Thymus (tissue), 14 donors: ENCODE data around the gene GIPC1. TPM values are rescaled to one million over a fixed set of nuclear protein-coding genes. Genes with fewer than 3 reads are reported as not detected.
"Not testable (repeated sequence)": the region's sequence is repeated elsewhere in the genome, so short reads cannot be mapped to it uniquely, and the experiment has no call there.

Experiments
- DNase-seq, 9 donors: peaks; one replicate each; pipeline ENCODE4 v3.0.0-alpha.2; 2013; ENCODE audit warnings: low spot score in 9 of 9, low read depth in 6 of 9, missing footprints in 1 of 9
- H3K27ac ChIP-seq, 2 donors: one replicate each; pipeline ENCODE4 v1.5.1; 2013; ENCODE audit warnings: control low read depth in 1 of 2, low read depth in 1 of 2, low read length in 1 of 2, mild to moderate bottlenecking in 1 of 2, moderate library complexity in 1 of 2
- H3K27me3 ChIP-seq, 2 donors: one replicate each; pipeline ENCODE4 v1.5.1; 2013; ENCODE audit warnings: low read length in 1 of 2; ENCODE audit not compliant: control insufficient read depth in 2 of 2, insufficient read depth in 1 of 2
- H3K36me3 ChIP-seq, 2 donors: one replicate each; pipeline ENCODE4 v1.5.1; 2013; ENCODE audit warnings: low read length in 1 of 2, mild to moderate bottlenecking in 1 of 2, moderate library complexity in 1 of 2; ENCODE audit not compliant: control insufficient read depth in 2 of 2, insufficient read depth in 2 of 2
- H3K4me1 ChIP-seq, 2 donors: one replicate each; pipeline ENCODE4 v1.5.1; 2013; ENCODE audit warnings: low read length in 2 of 2; ENCODE audit not compliant: control insufficient read depth in 2 of 2, insufficient read depth in 2 of 2
- H3K4me3 ChIP-seq, 2 donors: one replicate each; pipeline ENCODE4 v1.5.1; 2013; ENCODE audit warnings: low read length in 2 of 2, control low read depth in 1 of 2, mild to moderate bottlenecking in 1 of 2
- H3K9me3 ChIP-seq, 2 donors: one replicate each; pipeline ENCODE4 v1.5.1; 2013; ENCODE audit warnings: low read length in 1 of 2, mild to moderate bottlenecking in 1 of 2; ENCODE audit not compliant: control insufficient read depth in 2 of 2, insufficient read depth in 1 of 2
- WGBS: extraction: QIAGEN DNeasy Blood & Tissue Kit; methylation state at CpG from one replicate; pipeline ENCODE4 v1.1.7; 2013; 5-methylcytosine and 5-hydroxymethylcytosine counted together
- long read RNA-seq, 10 donors: transcript quantifications; one replicate each; lab custom pipeline, GENCODE V29; 2026
- polyA plus RNA-seq: library from polyadenylated mRNA; stranded (reverse); fragments of 200-250 nt; gene quantifications from one replicate; pipeline ENCODE4 v1.2.3, GENCODE V29; 2013
- total RNA-seq: library from RNA; stranded (reverse); fragments of 120-200 nt; gene quantifications from one replicate; pipeline ENCODE4 v1.2.4, GENCODE V29; 2013
- donor health status: healthy.

Gene GIPC1, protein sequence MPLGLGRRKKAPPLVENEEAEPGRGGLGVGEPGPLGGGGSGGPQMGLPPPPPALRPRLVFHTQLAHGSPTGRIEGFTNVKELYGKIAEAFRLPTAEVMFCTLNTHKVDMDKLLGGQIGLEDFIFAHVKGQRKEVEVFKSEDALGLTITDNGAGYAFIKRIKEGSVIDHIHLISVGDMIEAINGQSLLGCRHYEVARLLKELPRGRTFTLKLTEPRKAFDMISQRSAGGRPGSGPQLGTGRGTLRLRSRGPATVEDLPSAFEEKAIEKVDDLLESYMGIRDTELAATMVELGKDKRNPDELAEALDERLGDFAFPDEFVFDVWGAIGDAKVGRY
- 63.1 TPM for total RNA-seq
- 58.5 TPM for polyA plus RNA-seq
- long read RNA-seq, donor 1, partial matches to known transcripts: 0 of 1 reads
- long read RNA-seq, donor 1, other reads (novel, unspliced or antisense): 0 of 1 reads
- long read RNA-seq, donor 2, transcript GIPC1-203 (9 exons, 1,926 nt): major isoform, 29 of 81 reads
- long read RNA-seq, donor 2, transcript GIPC1-205 (8 exons, 1,386 nt): minor isoform, 14 of 81 reads
- long read RNA-seq, donor 2, partial matches to known transcripts: 32 of 81 reads
- long read RNA-seq, donor 2, other reads (novel, unspliced or antisense): 0 of 81 reads
- long read RNA-seq, donor 3, transcript GIPC1-205 (8 exons, 1,386 nt): minor isoform, 9 of 29 reads
- long read RNA-seq, donor 3, transcript GIPC1-203 (9 exons, 1,926 nt): major isoform, 13 of 29 reads
- long read RNA-seq, donor 3, partial matches to known transcripts: 0 of 29 reads
- long read RNA-seq, donor 3, other reads (novel, unspliced or antisense): 0 of 29 reads
- long read RNA-seq, donor 4, transcript GIPC1-203 (9 exons, 1,926 nt): major isoform, 7 of 13 reads
- long read RNA-seq, donor 4, partial matches to known transcripts: 0 of 13 reads
- long read RNA-seq, donor 4, other reads (novel, unspliced or antisense): 0 of 13 reads
- long read RNA-seq, donor 5, transcript GIPC1-205 (8 exons, 1,386 nt): minor isoform, 8 of 37 reads
- long read RNA-seq, donor 5, transcript GIPC1-213 (7 exons, 1,068 nt): minor isoform, 5 of 37 reads
- long read RNA-seq, donor 5, transcript GIPC1-203 (9 exons, 1,926 nt): major isoform, 22 of 37 reads
- long read RNA-seq, donor 5, partial matches to known transcripts: 0 of 37 reads
- long read RNA-seq, donor 5, other reads (novel, unspliced or antisense): 0 of 37 reads
- long read RNA-seq, donor 6, transcript GIPC1-203 (9 exons, 1,926 nt): major isoform, 8 of 25 reads
- long read RNA-seq, donor 6, transcript GIPC1-205 (8 exons, 1,386 nt): major isoform, 8 of 25 reads
- long read RNA-seq, donor 6, partial matches to known transcripts: 0 of 25 reads
- long read RNA-seq, donor 6, other reads (novel, unspliced or antisense): 0 of 25 reads
- long read RNA-seq, donor 7, transcript GIPC1-205 (8 exons, 1,386 nt): major isoform, 5 of 33 reads
- long read RNA-seq, donor 7, partial matches to known transcripts: 25 of 33 reads
- long read RNA-seq, donor 7, other reads (novel, unspliced or antisense): 0 of 33 reads
- long read RNA-seq, donor 8, partial matches to known transcripts: 0 of 9 reads
- long read RNA-seq, donor 8, other reads (novel, unspliced or antisense): 0 of 9 reads
- long read RNA-seq, donor 9, transcript GIPC1-203 (9 exons, 1,926 nt): major isoform, 9 of 13 reads
- long read RNA-seq, donor 9, partial matches to known transcripts: 0 of 13 reads
- long read RNA-seq, donor 9, other reads (novel, unspliced or antisense): 0 of 13 reads
- long read RNA-seq, donor 10, transcript GIPC1-203 (9 exons, 1,926 nt): major isoform, 7 of 17 reads
- long read RNA-seq, donor 10, transcript GIPC1-205 (8 exons, 1,386 nt): minor isoform, 5 of 17 reads
- long read RNA-seq, donor 10, partial matches to known transcripts: 0 of 17 reads
- long read RNA-seq, donor 10, other reads (novel, unspliced or antisense): 0 of 17 reads

GRCh38 chr19:14496029-14496833, at the start of gene GIPC1:
Gene GIPC1, minus strand, starts transcription at chr19:14496127. Its CDS starts 13,151 bp downstream, at chr19:14482976.
- WGBS: 8% methylated on average over 71 of the region's 71 CpGs
- no peaks in the 10 kb centered on the region for H3K9me3 ChIP-seq
- H3K4me3 ChIP-seq: peak within 1 kb of the TSS; percentile 65 to 66
- H3K27ac ChIP-seq: peak within 1 kb of the TSS; percentile 65 to 80
- DNase-seq: peak in 8 of 9 donors; percentile 62 to 93 (median 84)
- peaks cover 0 to 6% of the 10 kb centered on the region in 2 donors for H3K36me3 ChIP-seq
- H3K27me3 ChIP-seq: no peaks in the 10 kb centered on the region
- peaks cover 14 to 29% of the 10 kb centered on the region in 2 donors for H3K4me1 ChIP-seq

GRCh38 chr19:14545716-14546082, 49.8 kb upstream of the GIPC1 start:
- H3K9me3 ChIP-seq: no peaks in the 10 kb centered on the region
- peaks cover 17 to 18% of the 10 kb centered on the region in 2 donors for H3K36me3 ChIP-seq
- H3K27me3 ChIP-seq: no peaks in the 10 kb centered on the region
- H3K27ac ChIP-seq: no peak overlapping the region
- 95% methylated on average over 9 of the region's 9 CpGs for WGBS
- no peak for DNase-seq
- H3K4me3 ChIP-seq: no peak overlapping the region
- peaks cover 0 to 19% of the 10 kb centered on the region in 2 donors for H3K4me1 ChIP-seq

DNA sequence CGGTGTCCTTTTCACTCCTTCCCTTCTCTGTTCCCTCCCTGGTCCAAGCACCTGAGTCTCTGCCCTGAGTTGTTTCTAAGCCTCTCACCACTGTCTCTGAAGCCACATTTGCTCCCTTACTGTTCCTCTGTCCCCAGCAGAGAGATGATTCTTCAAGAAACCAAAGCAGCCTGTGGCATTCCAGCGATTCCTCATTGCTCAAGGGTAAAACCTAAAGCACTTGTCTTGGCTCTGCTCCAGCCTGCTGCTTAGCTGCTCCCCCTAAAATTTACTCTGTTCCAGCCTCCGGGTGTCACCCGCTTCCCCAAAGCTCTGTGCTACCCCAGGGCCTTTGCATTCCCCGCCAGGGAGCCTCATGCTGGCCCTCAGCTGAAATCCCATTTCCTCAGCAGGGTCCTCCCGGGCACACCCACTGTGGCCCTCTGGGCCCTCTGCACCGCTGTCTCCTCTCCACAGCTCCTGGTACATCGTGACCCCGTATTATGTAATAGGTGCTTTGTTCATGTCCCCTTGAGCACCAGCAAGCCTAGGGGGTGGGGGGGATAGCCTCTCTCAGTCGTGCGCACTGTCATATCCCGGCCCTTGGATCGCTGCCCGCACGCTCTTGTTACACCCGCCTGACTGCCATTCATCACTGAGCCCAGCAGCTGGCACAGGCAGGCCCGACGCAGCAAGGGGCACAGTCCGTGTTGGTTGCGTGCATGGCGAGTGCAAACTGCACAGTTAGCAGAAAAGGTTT, 49.2 kb upstream of the GIPC1 start:
- no peak overlapping the region for H3K4me3 ChIP-seq
- H3K27ac ChIP-seq: no peak overlapping the region
- no peaks in the 10 kb centered on the region for H3K27me3 ChIP-seq
- H3K36me3 ChIP-seq: peaks cover 13 to 14% of the 10 kb centered on the region in 2 donors
- no peak for DNase-seq
- WGBS: 92% methylated on average over 21 of the region's 21 CpGs
- H3K4me1 ChIP-seq: peaks cover 0 to 14% of the 10 kb centered on the region in 2 donors
- no peaks in the 10 kb centered on the region for H3K9me3 ChIP-seq

- Histone ChIP-seq H3K36me3 (peaks cover 7 to 10% of the 10 kb centered on the region in 2 donors), H3K9me3 (no peaks in the 10 kb centered on the region), H3K27me3 (no peaks in the 10 kb centered on the region), H3K4me3 (no peak overlapping the region), H3K4me1 (peaks cover 0 to 18% of the 10 kb centered on the region in 2 donors), H3K27ac (no peak overlapping the region)
- 98% methylated on average over 5 of the region's 5 CpGs for WGBS
- DNase-seq: no peak
Measured at GRCh38 chr19:14544047-14544446, 48.1 kb upstream of the GIPC1 start.

DNA sequence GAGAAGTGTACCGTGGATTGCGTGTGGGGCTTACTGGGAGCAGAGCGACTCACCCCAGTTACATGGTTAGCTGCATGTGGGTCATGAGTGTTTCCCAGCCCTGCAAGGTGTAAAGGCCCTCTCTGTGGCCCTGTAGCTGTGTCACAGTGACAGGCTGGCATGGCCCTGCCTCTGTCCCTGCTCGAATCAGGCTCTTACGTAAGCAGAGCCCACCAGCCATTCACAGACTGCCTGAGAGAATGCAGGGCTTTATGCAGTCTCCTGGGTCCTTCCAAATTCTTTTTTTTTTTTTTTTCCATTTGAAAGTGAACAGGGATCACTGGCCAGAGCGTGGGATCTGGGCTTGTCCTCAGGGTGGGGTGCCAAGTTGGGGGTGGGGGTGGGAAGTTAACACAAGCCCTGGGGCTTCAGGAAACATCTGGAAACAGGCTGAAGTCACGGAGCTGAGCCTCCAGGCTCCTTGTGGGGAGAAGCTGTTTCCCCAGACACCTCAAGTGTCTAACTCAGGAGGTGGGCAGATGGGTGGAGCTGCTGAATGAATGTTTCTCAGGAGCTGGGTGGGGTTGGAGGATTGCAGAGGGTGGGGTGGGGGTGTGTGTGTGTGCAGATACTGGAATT, 46.9 kb upstream of the GIPC1 start:
- no peak for DNase-seq
- Histone ChIP-seq H3K36me3 (peaks cover 2 to 7% of the 10 kb centered on the region in 2 donors), H3K4me1 (peaks cover 0 to 18% of the 10 kb centered on the region in 2 donors), H3K27me3 (no peaks in the 10 kb centered on the region), H3K4me3 (no peak overlapping the region), H3K27ac (peak overlapping the region in 1 of 2 donors; percentile 62), H3K9me3 (no peaks in the 10 kb centered on the region)
- WGBS: 55% methylated on average over 7 of the region's 7 CpGs

GRCh38 chr19:14541979-14542378, 46.1 kb upstream of the GIPC1 start:
- H3K9me3 ChIP-seq, H3K27me3 ChIP-seq, H3K27ac ChIP-seq, DNase-seq, H3K36me3 ChIP-seq, H3K4me3 ChIP-seq: not testable (repeated sequence)
- 85% methylated on average over 5 of the region's 5 CpGs for WGBS
- H3K4me1 ChIP-seq: peaks cover 0 to 22% of the 10 kb centered on the region in 2 donors
